GM12878 (cell line): Measurements from ENCODE around the gene ZSCAN9. TPM values are rescaled to one million over a fixed set of nuclear protein-coding genes. Genes with fewer than 3 reads are reported as not detected.

Experiments
- ATF7 ChIP-seq: fragments of 450-650 bp; IDR thresholded peaks from 2 replicates; pipeline ENCODE4 v1.6.1; 2016; ENCODE audit warnings: low read depth, mild to moderate bottlenecking
- BACH1 ChIP-seq: fragments of 450-650 bp; IDR thresholded peaks from 2 replicates; pipeline ENCODE4 v1.6.1; 2017; ENCODE audit warnings: mild to moderate bottlenecking, borderline replicate concordance
- BRCA1 ChIP-seq: IDR thresholded peaks from 2 replicates; pipeline ENCODE4 v1.6.1; 2011; ENCODE audit warnings: low read depth, low read length, improper control_type of control experiment
- CEBPZ ChIP-seq: fragments of 150-350 bp; IDR thresholded peaks from 2 replicates; pipeline ENCODE4 v1.6.1; 2016; ENCODE audit warnings: low read depth, low read length
- CREB1 ChIP-seq: IDR thresholded peaks from 2 replicates; pipeline ENCODE4 v1.6.1; 2012; ENCODE audit warnings: low read depth, mild to moderate bottlenecking, inconsistent platforms
- CTCF ChIP-seq, 3 experiments: IDR thresholded peaks in 2 of 3; conservative IDR thresholded peaks in 1 of 3; 2 replicates each; pipeline ENCODE4 v1.5.1; 2011; ENCODE audit warnings: low read depth in 3 of 3, low read length in 3 of 3, mild to moderate bottlenecking in 3 of 3, control low read depth in 2 of 3, moderate library complexity in 2 of 3, inconsistent platforms in 1 of 3, mixed read lengths in 1 of 3; ENCODE audit not compliant: control insufficient read depth in 2 of 3, insufficient read depth in 1 of 3; ENCODE audit errors: extremely low read depth in 1 of 3
- ESRRA ChIP-seq: IDR thresholded peaks from 2 replicates; pipeline ENCODE4 v1.6.1; 2012; ENCODE audit warnings: mild to moderate bottlenecking, low read length, improper control_type of control experiment
- FOXM1 ChIP-seq: IDR thresholded peaks from 2 replicates; pipeline ENCODE4 v1.6.1; 2012; ENCODE audit warnings: low read depth, mild to moderate bottlenecking, inconsistent platforms, low read length, moderate library complexity
- GABPA ChIP-seq: IDR thresholded peaks from 2 replicates; pipeline ENCODE4 v1.6.1; 2014; ENCODE audit warnings: antibody characterized with exemption, low read depth, mild to moderate bottlenecking, inconsistent platforms
- GATAD2B ChIP-seq: fragments of 450-650 bp; conservative IDR thresholded peaks from 2 replicates; pipeline ENCODE4 v1.6.1; 2017; ENCODE audit warnings: low read depth, mild to moderate bottlenecking, moderate library complexity
- HCFC1 ChIP-seq: fragments of 150-350 bp; IDR thresholded peaks from 2 replicates; pipeline ENCODE4 v1.6.1; 2014; ENCODE audit warnings: low read length
- IRF3 ChIP-seq: fragments of 450-650 bp; IDR thresholded peaks from 2 replicates; pipeline ENCODE4 v1.6.1; 2014; ENCODE audit warnings: mild to moderate bottlenecking
- KLF5 ChIP-seq: fragments of 450-650 bp; IDR thresholded peaks from 2 replicates; pipeline ENCODE4 v1.6.1; 2014; ENCODE audit warnings: mild to moderate bottlenecking; ENCODE audit not compliant: partially characterized antibody
- NBN ChIP-seq: fragments of 450-650 bp; IDR thresholded peaks from 2 replicates; pipeline ENCODE4 v1.6.1; 2016
- PML ChIP-seq: IDR thresholded peaks from 2 replicates; pipeline ENCODE4 v1.6.1; 2012; ENCODE audit warnings: low read length, inconsistent platforms
- POLR2AphosphoS2 ChIP-seq: IDR thresholded peaks from 2 replicates; pipeline ENCODE4 v1.6.1; 2011; ENCODE audit warnings: low read depth, mild to moderate bottlenecking, low read length, improper control_type of control experiment, moderate library complexity
- POLR2AphosphoS5 ChIP-seq: IDR thresholded peaks from 2 replicates; pipeline ENCODE4 v1.6.1; 2011; ENCODE audit warnings: mild to moderate bottlenecking, low read length, inconsistent platforms
- RB1 ChIP-seq: fragments of 450-650 bp; formaldehyde crosslinking; IDR thresholded peaks from 2 replicates; pipeline ENCODE4 v1.6.1; 2017; ENCODE audit warnings: mild to moderate bottlenecking, borderline replicate concordance
- RFX5 ChIP-seq: IDR thresholded peaks from 2 replicates; pipeline ENCODE4 v1.6.1; 2011; ENCODE audit warnings: low read depth, low read length, improper control_type of control experiment
- RUNX3 ChIP-seq: IDR thresholded peaks from 2 replicates; pipeline ENCODE4 v1.6.1; 2012; ENCODE audit warnings: low read length, inconsistent platforms
- SIX5 ChIP-seq: IDR thresholded peaks from 2 replicates; pipeline ENCODE4 v1.6.1; 2011; ENCODE audit warnings: mild to moderate bottlenecking, low read depth, low read length, moderate library complexity; ENCODE audit not compliant: severe bottlenecking
- SREBF2 ChIP-seq: IDR thresholded peaks from 2 replicates; pipeline ENCODE4 v1.6.1; 2012; ENCODE audit warnings: mild to moderate bottlenecking, low read length
- ZNF274 ChIP-seq: IDR thresholded peaks from one replicate; pipeline ENCODE4 v1.8.0; 2011; ENCODE audit not compliant: insufficient read length, insufficient read depth
- polyA plus RNA-seq, 11 experiments: library from polyadenylated mRNA; depleted of rRNA in 4 of 11; unstranded in 6 of 11; stranded (reverse) in 5 of 11; fragments of >200 nt; fragmentation: Nextera tagmentation in 4 of 11; fragmentation: Illumina TruSeq in 1 of 11; extraction: Ambion mirVana in 4 of 11; extraction: Trizol in 1 of 11; gene quantifications; 1 replicate in 1 of 11; 2 replicates in 10 of 11; pipeline versions ENCODE4 v1.2.1 to v1.2.3, GENCODE V29; 2011 to 2016; ENCODE audit warnings: inconsistent platforms in 2 of 11, missing spikeins in 2 of 11, low read depth in 1 of 11
- total RNA-seq, 4 experiments: library from RNA; depleted of rRNA in 3 of 4; stranded (reverse); fragments of >200 nt in 3 of 4; fragmentation: Illumina TruSeq in 1 of 4; extraction: Trizol in 1 of 4; gene quantifications; 2 replicates each; pipeline versions ENCODE4 v1.2.1 to v1.2.3, GENCODE V29; 2013 to 2021
- TF ChIP-seq, protein P1 (sequence below): IDR thresholded peaks from 2 replicates; pipeline ENCODE4 v1.6.1; 2012; ENCODE audit warnings: low read length, inconsistent platforms

Gene ZSCAN9
- total and polyA plus RNA-seq, 10 of the 15 experiments (the other 5 are each of a cell fraction or from before 2014, with no cell fraction given) = 8.1 to 28.7 (median 17.4) TPM

- no peak for TF ChIP-seq KLF5
- TF ChIP-seq BACH1 = 0 out of 2 replicates have a peak, but pooled peaks have one; percentile 50
- peak; percentile 56; the same call in 1 of the 2 replicates for TF ChIP-seq RB1
- TF ChIP-seq ZNF274 = no peak
- peak; percentile 98 for TF ChIP-seq GABPA
- TF ChIP-seq SIX5 = peak; percentile 58
- TF ChIP-seq POLR2AphosphoS2 = peak; percentile 57; the same call in 1 of the 2 replicates
- TF ChIP-seq, protein P1, sequence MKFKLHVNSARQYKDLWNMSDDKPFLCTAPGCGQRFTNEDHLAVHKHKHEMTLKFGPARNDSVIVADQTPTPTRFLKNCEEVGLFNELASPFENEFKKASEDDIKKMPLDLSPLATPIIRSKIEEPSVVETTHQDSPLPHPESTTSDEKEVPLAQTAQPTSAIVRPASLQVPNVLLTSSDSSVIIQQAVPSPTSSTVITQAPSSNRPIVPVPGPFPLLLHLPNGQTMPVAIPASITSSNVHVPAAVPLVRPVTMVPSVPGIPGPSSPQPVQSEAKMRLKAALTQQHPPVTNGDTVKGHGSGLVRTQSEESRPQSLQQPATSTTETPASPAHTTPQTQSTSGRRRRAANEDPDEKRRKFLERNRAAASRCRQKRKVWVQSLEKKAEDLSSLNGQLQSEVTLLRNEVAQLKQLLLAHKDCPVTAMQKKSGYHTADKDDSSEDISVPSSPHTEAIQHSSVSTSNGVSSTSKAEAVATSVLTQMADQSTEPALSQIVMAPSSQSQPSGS = no peak
- TF ChIP-seq BRCA1 = no peak
- TF ChIP-seq CREB1 = peak; percentile 73
- no peak for TF ChIP-seq RFX5
- peak; percentile 68; the same call in 1 of the 2 replicates for TF ChIP-seq ESRRA
- peak; percentile 69 for TF ChIP-seq NBN
- TF ChIP-seq RUNX3 = peak; percentile 72
- TF ChIP-seq HCFC1 = peak; percentile 87
- peak; percentile 91 for TF ChIP-seq POLR2AphosphoS5
- no peak for TF ChIP-seq CEBPZ
- peak; percentile 23 for TF ChIP-seq ATF7
- peak; percentile 52; the same call in 1 of the 2 replicates for TF ChIP-seq SREBF2
- TF ChIP-seq GATAD2B = peak; percentile 61; the same call in 1 of the 2 replicates
- no peak for TF ChIP-seq CTCF (IDR thresholded peaks at IDR 0.05 in 2 of 3, conservative IDR thresholded peaks at IDR 0.05 in 1 of 3; ENCODE audit: control insufficient read depth in 2 of 3, extremely low read depth in 1 of 3, insufficient read depth in 1 of 3, low read depth in 3 of 3, low read length in 3 of 3)
- peak; percentile 41 for TF ChIP-seq FOXM1
- TF ChIP-seq PML = peak; percentile 76; the same call in 1 of the 2 replicates
- TF ChIP-seq IRF3 = no peak
These were observed at the start of gene ZSCAN9 (continued) for GRCh38 chr6:28225056-28225834.
